BJ (cell line): Measurements from ENCODE around the gene ZNF474. TPM values are rescaled to one million over a fixed set of nuclear protein-coding genes. Genes with fewer than 3 reads are reported as not detected.

Source experiments
- CTCF ChIA-PET: fragments of 350-600 bp; formaldehyde crosslinking; extraction: SDS; loops from one replicate; lab custom pipeline; 2021; ENCODE audit warnings: antibody characterized with exemption, inconsistent platforms; lab: Yijun Ruan, JAX
- POLR2A ChIA-PET: fragments of 300-600 bp; sonication (Branson Sonifier 250); formaldehyde crosslinking; extraction: SDS; loops from one replicate; lab custom pipeline; 2021; ENCODE audit warnings: antibody characterized with exemption; lab: Charles Lee
- DNase-seq: peaks from one replicate; pipeline ENCODE4 v3.0.0-alpha.2; 2011; ENCODE audit warnings: low read depth
- H3K27me3 ChIP-seq: 2 replicates; pipeline ENCODE4 v1.6.0; 2011; ENCODE audit warnings: low read length; ENCODE audit not compliant: control insufficient read depth, insufficient read depth
- H3K36me3 ChIP-seq: 2 replicates; pipeline ENCODE4 v1.5.1; 2011; ENCODE audit warnings: low read length; ENCODE audit not compliant: control insufficient read depth, insufficient read depth
- H3K4me3 ChIP-seq: 2 replicates; pipeline ENCODE4 v1.5.1; 2011; ENCODE audit warnings: low read depth, mild to moderate bottlenecking, control low read depth, low read length
- CTCF ChIP-seq: IDR thresholded peaks from 2 replicates; pipeline ENCODE4 v1.5.1; 2011; ENCODE audit warnings: low read depth, mild to moderate bottlenecking, control low read depth, inconsistent platforms, low read length, moderate library complexity; ENCODE audit not compliant: insufficient read depth
- polyA plus RNA-seq: library from polyadenylated mRNA; depleted of rRNA; stranded (reverse); fragments of >200 nt; gene quantifications from 2 replicates; pipeline ENCODE4 v1.2.3, GENCODE V29; 2011

The ZNF474 gene
- polyA plus RNA-seq, 1 experiment: 0.22 TPM

- CTCF ChIA-PET: no interaction called here
- no peak for TF ChIP-seq CTCF
- no peak for DNase-seq
- H3K27me3 ChIP-seq: no peaks in the 10 kb centered on the region
- POLR2A ChIA-PET: no interaction called here
- no peak overlapping the region for H3K4me3 ChIP-seq
- H3K36me3 ChIP-seq: no peaks in the 10 kb centered on the region
Measured at GRCh38 chr5:122145906-122146305, 16.6 kb downstream of the ZNF474 start.

GRCh38 chr5:122149321-122150090, 20.2 kb downstream of the ZNF474 start:
- POLR2A ChIA-PET: no interaction called here
- Histone ChIP-seq H3K27me3 (no peaks in the 10 kb centered on the region), H3K36me3 (no peaks in the 10 kb centered on the region), H3K4me3 (no peak overlapping the region)
- no peak for TF ChIP-seq CTCF
- CTCF ChIA-PET: interaction anchor here (1.0 to 1.1 kb wide), 2 partner anchors 44 to 73 kb away, joined by 3 read pairs; no protein-coding TSS in a partner anchor
- no peak for DNase-seq

GRCh38 chr5:122150215-122150614, 20.9 kb downstream of the ZNF474 start:
- ChIA-PET CTCF (interaction anchor here (1.0 to 1.2 kb wide), 3 partner anchors 20 to 74 kb away, joined by 3 read pairs; no protein-coding TSS in a partner anchor), POLR2A (interaction anchor here (0.5 kb wide), 1 partner anchor 69 kb away, joined by 3 read pairs; no protein-coding TSS in a partner anchor)
- H3K4me3 ChIP-seq: no peak overlapping the region
- no peak for DNase-seq
- H3K36me3 ChIP-seq: no peaks in the 10 kb centered on the region
- no peak for TF ChIP-seq CTCF
- no peaks in the 10 kb centered on the region for H3K27me3 ChIP-seq

- ChIA-PET POLR2A (interaction anchor here (0.5 to 0.6 kb wide), 2 partner anchors 58 to 87 kb away, joined by 3 read pairs; no protein-coding TSS in a partner anchor), CTCF (interaction anchor here (0.9 to 2.0 kb wide), 4 partner anchors 36 to 184 kb away, joined by 3 to 8 read pairs (median 4); no protein-coding TSS in a partner anchor)
- no peaks in the 10 kb centered on the region for H3K27me3 ChIP-seq
- no peaks in the 10 kb centered on the region for H3K36me3 ChIP-seq
- H3K4me3 ChIP-seq: no peak overlapping the region
- TF ChIP-seq CTCF: no peak
- DNase-seq: no peak
Measured at GRCh38 chr5:122151640-122152039, 22.3 kb downstream of the ZNF474 start.

- DNase-seq: no peak
- no peak overlapping the region for H3K4me3 ChIP-seq
- TF ChIP-seq CTCF: no peak
- no peaks in the 10 kb centered on the region for H3K27me3 ChIP-seq
- H3K36me3 ChIP-seq: no peaks in the 10 kb centered on the region
- ChIA-PET POLR2A (interaction anchor here (0.5 to 0.9 kb wide), 3 partner anchors 26 to 59 kb away, joined by 3 read pairs; no protein-coding TSS in a partner anchor), CTCF (interaction anchor here (1.0 to 2.0 kb wide), 3 partner anchors 36 to 185 kb away, joined by 3 to 8 read pairs (median 3); no protein-coding TSS in a partner anchor)
Measured at GRCh38 chr5:122152266-122152900, 23.0 kb downstream of the ZNF474 start.
